ENCODE data around the gene CRISP2. TPM values are rescaled to one million over a fixed set of nuclear protein-coding genes. Genes with fewer than 3 reads are reported as not detected.

Gene CRISP2
- total and polyA plus RNA-seq, 9 of the 15 experiments (the other 6 are each of a cell fraction or from before 2014, with no cell fraction given) = not detected

DNA sequence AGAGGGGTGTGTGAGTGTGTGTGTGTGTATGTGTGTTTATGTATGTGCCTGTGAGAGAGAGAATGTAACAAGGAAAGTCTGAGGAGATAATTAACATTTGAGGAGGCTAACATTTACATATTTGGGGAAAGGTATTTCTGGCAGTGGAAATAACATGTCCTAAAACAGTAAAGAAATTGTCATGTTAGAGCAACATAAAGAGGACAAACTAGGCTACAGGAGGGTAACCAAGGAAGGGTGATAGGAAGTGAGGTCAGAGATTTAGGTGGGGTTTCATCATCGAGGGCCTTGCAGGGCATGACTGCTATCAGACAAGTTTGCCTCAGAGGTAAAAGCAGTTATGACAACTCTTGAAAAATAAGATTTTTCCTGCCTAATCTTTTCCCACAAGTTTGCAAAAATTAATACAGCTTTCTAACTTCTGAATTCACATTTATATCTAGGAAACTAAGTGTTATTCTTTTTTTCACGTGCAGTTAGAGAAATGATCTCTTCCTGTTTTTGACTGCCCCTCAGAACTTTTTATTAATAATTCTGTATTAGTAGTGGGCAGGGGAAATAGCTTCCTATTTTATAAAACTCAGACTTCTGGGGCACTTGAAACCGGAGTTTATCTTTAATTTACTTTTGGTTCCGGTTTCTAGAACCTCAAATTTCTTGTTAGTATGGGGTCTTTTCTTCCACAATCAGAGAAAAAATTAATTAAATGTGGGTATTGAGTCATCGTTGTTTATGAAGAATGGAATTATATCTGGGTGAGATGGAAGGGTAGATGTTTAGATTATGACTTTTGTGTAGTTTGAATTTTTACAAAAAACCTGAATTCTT lies 46.2 kb downstream of the CRISP2 start (continued):
- TF ChIP-seq, protein P1, sequence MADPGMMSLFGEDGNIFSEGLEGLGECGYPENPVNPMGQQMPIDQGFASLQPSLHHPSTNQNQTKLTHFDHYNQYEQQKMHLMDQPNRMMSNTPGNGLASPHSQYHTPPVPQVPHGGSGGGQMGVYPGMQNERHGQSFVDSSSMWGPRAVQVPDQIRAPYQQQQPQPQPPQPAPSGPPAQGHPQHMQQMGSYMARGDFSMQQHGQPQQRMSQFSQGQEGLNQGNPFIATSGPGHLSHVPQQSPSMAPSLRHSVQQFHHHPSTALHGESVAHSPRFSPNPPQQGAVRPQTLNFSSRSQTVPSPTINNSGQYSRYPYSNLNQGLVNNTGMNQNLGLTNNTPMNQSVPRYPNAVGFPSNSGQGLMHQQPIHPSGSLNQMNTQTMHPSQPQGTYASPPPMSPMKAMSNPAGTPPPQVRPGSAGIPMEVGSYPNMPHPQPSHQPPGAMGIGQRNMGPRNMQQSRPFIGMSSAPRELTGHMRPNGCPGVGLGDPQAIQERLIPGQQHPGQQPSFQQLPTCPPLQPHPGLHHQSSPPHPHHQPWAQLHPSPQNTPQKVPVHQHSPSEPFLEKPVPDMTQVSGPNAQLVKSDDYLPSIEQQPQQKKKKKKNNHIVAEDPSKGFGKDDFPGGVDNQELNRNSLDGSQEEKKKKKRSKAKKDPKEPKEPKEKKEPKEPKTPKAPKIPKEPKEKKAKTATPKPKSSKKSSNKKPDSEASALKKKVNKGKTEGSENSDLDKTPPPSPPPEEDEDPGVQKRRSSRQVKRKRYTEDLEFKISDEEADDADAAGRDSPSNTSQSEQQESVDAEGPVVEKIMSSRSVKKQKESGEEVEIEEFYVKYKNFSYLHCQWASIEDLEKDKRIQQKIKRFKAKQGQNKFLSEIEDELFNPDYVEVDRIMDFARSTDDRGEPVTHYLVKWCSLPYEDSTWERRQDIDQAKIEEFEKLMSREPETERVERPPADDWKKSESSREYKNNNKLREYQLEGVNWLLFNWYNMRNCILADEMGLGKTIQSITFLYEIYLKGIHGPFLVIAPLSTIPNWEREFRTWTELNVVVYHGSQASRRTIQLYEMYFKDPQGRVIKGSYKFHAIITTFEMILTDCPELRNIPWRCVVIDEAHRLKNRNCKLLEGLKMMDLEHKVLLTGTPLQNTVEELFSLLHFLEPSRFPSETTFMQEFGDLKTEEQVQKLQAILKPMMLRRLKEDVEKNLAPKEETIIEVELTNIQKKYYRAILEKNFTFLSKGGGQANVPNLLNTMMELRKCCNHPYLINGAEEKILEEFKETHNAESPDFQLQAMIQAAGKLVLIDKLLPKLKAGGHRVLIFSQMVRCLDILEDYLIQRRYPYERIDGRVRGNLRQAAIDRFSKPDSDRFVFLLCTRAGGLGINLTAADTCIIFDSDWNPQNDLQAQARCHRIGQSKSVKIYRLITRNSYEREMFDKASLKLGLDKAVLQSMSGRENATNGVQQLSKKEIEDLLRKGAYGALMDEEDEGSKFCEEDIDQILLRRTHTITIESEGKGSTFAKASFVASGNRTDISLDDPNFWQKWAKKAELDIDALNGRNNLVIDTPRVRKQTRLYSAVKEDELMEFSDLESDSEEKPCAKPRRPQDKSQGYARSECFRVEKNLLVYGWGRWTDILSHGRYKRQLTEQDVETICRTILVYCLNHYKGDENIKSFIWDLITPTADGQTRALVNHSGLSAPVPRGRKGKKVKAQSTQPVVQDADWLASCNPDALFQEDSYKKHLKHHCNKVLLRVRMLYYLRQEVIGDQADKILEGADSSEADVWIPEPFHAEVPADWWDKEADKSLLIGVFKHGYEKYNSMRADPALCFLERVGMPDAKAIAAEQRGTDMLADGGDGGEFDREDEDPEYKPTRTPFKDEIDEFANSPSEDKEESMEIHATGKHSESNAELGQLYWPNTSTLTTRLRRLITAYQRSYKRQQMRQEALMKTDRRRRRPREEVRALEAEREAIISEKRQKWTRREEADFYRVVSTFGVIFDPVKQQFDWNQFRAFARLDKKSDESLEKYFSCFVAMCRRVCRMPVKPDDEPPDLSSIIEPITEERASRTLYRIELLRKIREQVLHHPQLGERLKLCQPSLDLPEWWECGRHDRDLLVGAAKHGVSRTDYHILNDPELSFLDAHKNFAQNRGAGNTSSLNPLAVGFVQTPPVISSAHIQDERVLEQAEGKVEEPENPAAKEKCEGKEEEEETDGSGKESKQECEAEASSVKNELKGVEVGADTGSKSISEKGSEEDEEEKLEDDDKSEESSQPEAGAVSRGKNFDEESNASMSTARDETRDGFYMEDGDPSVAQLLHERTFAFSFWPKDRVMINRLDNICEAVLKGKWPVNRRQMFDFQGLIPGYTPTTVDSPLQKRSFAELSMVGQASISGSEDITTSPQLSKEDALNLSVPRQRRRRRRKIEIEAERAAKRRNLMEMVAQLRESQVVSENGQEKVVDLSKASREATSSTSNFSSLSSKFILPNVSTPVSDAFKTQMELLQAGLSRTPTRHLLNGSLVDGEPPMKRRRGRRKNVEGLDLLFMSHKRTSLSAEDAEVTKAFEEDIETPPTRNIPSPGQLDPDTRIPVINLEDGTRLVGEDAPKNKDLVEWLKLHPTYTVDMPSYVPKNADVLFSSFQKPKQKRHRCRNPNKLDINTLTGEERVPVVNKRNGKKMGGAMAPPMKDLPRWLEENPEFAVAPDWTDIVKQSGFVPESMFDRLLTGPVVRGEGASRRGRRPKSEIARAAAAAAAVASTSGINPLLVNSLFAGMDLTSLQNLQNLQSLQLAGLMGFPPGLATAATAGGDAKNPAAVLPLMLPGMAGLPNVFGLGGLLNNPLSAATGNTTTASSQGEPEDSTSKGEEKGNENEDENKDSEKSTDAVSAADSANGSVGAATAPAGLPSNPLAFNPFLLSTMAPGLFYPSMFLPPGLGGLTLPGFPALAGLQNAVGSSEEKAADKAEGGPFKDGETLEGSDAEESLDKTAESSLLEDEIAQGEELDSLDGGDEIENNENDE (IDR thresholded peaks at IDR 0.05; ENCODE audit: low read depth, low read length) = no peak
- no peak for TF ChIP-seq CSDE1 (IDR thresholded peaks at IDR 0.05)
- 0 out of 2 replicates have a peak, but pooled peaks have one; percentile 9 for TF ChIP-seq SNIP1 (IDR thresholded peaks at IDR 0.05; ENCODE audit: low read depth)
- TF ChIP-seq RBM22 (IDR thresholded peaks at IDR 0.05; ENCODE audit: low read depth, low read length, poor library complexity, severe bottlenecking) = no peak
- TF ChIP-seq HNRNPUL1 (IDR thresholded peaks at IDR 0.05; ENCODE audit: low read length) = no peak
- TF ChIP-seq, protein P2, sequence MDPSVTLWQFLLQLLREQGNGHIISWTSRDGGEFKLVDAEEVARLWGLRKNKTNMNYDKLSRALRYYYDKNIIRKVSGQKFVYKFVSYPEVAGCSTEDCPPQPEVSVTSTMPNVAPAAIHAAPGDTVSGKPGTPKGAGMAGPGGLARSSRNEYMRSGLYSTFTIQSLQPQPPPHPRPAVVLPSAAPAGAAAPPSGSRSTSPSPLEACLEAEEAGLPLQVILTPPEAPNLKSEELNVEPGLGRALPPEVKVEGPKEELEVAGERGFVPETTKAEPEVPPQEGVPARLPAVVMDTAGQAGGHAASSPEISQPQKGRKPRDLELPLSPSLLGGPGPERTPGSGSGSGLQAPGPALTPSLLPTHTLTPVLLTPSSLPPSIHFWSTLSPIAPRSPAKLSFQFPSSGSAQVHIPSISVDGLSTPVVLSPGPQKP (CRISPR knock-in tag; IDR thresholded peaks at IDR 0.05) = no peak
- no peak for TF ChIP-seq ZNF146 (CRISPR knock-in tag; IDR thresholded peaks at IDR 0.05; ENCODE audit: unreplicated experiment)
- TF ChIP-seq, protein P3, sequence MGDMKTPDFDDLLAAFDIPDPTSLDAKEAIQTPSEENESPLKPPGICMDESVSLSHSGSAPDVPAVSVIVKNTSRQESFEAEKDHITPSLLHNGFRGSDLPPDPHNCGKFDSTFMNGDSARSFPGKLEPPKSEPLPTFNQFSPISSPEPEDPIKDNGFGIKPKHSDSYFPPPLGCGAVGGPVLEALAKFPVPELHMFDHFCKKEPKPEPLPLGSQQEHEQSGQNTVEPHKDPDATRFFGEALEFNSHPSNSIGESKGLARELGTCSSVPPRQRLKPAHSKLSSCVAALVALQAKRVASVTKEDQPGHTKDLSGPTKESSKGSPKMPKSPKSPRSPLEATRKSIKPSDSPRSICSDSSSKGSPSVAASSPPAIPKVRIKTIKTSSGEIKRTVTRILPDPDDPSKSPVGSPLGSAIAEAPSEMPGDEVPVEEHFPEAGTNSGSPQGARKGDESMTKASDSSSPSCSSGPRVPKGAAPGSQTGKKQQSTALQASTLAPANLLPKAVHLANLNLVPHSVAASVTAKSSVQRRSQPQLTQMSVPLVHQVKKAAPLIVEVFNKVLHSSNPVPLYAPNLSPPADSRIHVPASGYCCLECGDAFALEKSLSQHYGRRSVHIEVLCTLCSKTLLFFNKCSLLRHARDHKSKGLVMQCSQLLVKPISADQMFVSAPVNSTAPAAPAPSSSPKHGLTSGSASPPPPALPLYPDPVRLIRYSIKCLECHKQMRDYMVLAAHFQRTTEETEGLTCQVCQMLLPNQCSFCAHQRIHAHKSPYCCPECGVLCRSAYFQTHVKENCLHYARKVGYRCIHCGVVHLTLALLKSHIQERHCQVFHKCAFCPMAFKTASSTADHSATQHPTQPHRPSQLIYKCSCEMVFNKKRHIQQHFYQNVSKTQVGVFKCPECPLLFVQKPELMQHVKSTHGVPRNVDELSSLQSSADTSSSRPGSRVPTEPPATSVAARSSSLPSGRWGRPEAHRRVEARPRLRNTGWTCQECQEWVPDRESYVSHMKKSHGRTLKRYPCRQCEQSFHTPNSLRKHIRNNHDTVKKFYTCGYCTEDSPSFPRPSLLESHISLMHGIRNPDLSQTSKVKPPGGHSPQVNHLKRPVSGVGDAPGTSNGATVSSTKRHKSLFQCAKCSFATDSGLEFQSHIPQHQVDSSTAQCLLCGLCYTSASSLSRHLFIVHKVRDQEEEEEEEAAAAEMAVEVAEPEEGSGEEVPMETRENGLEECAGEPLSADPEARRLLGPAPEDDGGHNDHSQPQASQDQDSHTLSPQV (IDR thresholded peaks at IDR 0.05) = peak; percentile 72
- TF ChIP-seq KLF1 (tag; IDR thresholded peaks at IDR 0.05) = no peak
